Mesenteric fat pad (tissue), 1 donor: ENCODE data around the gene PSMC5. TPM values are rescaled to one million over a fixed set of nuclear protein-coding genes. Genes with fewer than 3 reads are reported as not detected.
"Not testable (repeated sequence)": the region's sequence is repeated elsewhere in the genome, so short reads cannot be mapped to it uniquely, and the experiment has no call there.

Experiments
- DNase-seq: peaks from one replicate; pipeline ENCODE4 v3.0.0-alpha.2; 2020; ENCODE audit warnings: low spot score
- total RNA-seq: library from RNA; stranded (reverse); fragmentation: NEBNext Ultra II Directional; extraction: Animal tissue kit (Norgen Biotek cat#: 25700); gene quantifications from one replicate; pipeline ENCODE4 v1.2.1, GENCODE V29; 2021
- donor health status: DM: yes; HTN: yes; CAD: no.

PSMC5 gene
- total RNA-seq, 1 donor from 2014 or later, result 115 TPM

DNA sequence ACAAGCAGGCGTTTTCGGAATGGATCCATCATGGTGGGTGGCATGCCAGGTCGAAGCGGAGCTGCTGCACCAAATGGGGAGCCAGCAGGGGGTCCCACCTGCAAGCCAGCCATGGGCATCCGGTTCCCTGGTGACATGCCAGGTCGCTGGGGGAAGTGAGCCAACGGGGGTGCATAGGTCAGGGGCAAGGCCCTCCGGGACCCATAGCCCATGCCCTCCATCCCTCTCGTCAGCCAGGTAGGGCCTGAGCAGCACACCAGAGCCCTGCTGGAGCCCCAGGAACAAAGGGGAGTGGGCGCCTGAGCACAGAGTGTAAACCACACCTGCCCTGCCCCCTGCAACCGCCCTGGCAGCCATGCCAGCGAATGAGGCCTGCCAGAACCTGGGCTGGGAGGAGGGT is 10.2 kb downstream of the PSMC5 start:
- DNase-seq, result no peak

DNA sequence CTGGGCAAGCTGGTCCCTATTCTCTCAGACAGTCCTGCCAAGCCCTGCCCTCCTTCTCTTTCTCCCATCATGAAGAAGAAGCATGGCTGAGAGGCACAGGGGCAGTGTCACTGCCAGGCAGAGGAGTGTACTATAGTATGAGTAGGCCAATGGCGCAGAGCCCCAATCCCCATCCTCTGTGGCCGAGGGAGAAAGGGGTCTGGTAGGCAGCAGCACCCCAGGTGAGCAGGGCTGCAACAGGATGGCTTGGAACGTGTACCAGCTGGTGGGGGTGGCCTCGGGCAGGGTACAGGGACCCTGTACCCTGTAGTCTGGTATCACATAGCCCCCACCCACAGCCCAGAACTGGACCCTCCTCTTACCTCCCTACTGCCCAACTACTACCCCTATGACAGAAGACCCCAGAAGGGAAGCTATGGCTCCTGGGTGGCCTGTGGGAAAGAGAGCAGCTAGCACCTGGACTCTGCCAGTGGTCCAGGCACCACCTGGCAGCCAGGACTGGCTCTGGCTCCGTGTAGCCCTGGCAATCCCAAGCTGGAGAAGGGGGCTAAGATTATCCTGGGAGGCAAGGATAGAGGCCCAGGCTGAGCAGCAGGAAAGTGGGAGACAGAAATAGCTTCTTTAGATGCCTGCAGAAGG is 10.8 kb downstream of the PSMC5 start:
- no peak for DNase-seq

DNA sequence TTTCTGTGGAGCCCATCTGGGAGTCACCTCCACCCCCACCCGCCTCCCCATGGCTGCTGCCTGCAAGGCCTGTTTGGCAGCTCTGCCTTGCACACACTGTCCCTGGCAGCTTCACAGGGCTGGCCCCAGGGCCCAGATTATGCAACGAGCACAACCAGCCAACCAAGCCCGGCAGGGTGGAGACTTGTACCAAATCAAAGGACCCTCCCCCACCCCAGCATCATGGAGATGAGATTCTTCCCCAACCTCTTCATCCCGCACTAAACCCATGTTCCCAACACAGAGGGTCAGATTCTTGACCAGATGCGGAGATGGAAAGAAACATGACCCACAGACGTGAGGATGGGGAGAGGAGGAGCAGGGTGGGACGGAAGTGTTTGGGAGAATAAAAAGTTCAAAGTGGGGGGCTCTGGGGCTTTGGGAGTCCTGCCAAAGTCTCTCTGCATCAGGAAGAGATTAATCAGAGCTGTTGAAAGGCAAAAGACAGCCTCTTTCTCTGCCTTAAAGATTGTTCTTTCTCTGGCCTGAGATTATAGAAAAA is 11.5 kb downstream of the PSMC5 start:
- peak; percentile 94 for DNase-seq

DNA sequence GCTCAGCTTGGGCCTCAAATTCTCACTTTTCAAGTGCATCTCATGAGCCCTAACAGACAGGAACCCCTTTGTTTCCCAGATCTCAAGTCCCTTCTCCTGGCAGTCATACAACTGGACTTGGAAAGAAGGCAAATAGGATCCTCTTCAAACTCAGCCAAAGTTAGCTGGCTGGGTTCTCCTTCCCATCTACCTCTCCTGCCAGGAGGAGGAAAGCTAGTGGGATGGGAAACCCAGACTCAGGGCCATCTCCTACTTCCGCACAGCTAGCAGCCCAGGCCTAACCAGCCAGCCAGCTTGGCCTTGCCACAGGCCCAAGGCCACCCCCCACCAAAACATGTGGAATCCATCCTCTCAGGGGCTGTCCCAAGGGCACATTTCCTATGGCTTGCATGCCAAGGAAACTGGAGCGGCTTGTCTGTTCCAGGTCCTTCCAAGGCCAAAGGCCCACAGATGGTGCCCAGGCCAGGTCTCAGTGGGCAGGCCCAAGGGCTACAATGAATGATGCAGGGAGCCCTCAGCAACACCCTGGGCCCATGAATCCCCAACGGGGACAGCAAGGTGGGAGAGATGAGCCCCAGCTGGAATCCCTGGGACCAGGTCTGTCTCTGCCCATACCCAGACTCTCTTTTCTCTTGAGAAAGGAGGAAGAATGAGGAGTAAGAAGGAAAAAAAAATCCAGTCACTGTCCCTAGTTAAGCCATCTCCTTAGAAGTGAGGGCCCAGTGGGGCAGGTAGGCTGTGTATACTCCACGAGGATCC is 13.5 kb downstream of the PSMC5 start:
- no peak for DNase-seq

DNA sequence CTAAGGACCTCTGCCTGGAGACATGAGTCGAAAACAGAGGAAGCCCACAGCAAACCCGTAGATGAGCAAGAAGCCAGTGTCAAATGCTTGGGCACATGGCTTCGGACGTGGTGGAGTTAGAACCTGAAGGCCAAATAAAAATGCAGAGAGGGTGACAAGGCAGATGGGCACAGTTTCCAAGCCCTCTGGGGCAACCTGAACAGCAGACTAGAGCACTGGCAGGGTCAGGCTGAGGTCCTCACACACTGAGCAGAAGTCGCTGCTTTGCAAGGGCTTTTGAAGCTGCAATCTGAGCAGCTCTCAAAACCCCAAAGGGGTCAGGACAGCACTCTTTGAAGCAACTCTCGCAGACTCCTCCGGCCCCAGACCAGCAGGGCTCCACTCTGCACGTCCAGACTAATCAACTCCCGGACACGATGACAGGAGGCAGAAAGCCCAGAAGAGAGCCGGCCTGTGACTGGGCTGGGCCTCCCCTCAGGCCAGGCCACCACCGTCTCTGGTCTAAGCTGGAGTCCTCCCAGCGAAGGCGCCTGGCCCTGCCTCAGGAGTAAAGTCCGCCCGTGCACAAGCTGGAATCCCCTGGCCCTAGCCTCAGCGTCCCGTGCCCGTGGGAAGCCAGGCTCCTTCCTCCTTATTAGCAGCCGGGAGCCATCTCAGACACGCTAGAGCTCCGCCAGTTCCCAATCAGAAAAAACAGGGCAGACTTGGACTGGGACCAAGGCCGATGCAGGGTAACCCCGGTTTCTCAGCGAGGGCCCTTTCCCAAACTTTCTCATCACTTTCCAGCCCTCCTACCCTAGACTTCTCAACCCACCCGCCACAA is 14.3 kb downstream of the PSMC5 start:
- DNase-seq, result peak; percentile 92

DNA sequence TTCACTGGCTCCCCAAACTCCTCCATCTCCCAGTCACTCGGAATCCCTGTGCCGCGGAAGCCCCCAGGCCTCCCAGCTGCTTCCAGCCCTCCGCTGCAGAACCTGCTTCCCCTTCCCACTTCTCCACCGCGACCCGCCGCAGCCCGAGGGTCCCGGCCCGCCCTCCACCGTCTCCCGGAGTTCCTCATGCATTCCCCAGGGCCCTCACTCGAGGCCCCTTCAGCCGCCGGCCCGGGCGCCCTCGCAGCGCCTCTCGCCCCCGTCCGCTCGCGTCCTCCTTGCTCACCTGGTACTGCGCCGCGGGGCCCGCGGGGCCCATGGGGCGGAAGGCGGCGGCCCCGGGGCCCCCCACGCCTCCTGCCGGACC is 14.9 kb downstream of the PSMC5 start:
- no peak for DNase-seq

DNA sequence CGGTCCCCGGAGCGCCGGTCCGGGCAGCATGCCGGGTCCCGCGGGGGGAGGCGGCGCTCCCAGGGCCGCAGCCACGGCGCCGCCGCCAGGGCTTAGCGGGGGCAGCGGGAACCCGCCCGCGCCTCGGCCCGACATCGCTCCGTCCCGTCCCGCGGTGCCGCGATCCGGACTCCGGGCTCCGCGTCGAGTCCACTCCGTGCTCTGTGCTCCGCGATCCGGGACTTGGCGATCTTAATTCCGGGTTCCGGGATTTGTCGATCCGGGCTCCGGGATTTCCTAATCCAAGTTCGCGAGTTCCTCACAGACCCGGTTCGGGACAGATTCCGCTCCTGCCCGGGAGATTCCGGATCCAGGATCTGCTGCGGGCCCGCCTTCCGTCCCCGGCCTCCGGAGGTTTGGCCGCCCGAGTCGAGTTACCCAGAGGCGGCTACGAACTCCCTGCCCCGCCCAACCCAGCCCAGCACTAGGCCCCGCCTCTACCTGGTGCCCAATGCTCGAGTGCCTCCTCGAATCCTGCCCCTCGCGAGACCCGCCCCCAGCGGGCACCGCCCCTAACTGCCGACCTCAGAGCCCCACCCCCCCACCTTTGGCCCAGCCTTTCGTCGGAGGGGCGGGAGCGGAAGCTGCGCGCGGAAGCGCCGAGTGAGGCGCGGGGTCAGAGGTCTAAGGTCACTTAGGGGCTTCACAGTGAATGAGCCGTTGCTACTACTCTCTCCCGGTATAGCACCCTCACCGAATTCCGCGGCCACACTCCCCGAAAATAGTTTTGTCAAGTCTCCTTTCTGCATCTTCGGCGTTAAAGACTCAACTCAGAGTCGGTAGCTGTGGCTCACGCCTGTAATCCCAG is 15.5 kb downstream of the PSMC5 start, which contains the start of gene SMARCD2:
TSS of gene SMARCD2 (minus strand) at position 146 of the 847 bp plus-strand sequence. CDS start at position 135, 11 bp downstream.
- DNase-seq, result peak; percentile 99

DNA sequence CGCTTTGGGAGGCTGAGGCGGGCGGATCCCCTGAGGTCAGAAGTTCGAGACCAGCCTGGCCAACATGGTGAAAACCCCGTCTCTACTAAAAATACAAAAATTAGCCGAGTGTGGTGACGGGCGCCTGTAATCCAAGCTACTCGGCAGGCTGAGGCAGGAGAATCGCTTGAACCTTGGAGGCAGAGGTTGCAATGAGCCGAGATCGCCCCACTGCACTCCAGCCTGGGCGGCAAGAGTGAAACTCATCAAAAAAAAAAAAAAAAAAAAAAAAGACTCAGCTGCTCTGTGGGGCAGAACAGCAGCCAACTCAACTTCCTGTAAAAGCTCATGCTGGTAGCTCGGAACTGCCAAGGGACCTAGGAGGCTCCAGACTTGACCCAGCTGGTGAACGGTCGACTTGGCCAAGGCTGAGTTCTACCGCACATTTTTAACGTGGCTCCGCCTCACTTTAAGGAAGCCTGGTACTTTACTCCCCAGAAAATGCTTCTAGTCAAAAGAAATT is 16.2 kb downstream of the PSMC5 start:
- not testable (repeated sequence) for DNase-seq

DNA sequence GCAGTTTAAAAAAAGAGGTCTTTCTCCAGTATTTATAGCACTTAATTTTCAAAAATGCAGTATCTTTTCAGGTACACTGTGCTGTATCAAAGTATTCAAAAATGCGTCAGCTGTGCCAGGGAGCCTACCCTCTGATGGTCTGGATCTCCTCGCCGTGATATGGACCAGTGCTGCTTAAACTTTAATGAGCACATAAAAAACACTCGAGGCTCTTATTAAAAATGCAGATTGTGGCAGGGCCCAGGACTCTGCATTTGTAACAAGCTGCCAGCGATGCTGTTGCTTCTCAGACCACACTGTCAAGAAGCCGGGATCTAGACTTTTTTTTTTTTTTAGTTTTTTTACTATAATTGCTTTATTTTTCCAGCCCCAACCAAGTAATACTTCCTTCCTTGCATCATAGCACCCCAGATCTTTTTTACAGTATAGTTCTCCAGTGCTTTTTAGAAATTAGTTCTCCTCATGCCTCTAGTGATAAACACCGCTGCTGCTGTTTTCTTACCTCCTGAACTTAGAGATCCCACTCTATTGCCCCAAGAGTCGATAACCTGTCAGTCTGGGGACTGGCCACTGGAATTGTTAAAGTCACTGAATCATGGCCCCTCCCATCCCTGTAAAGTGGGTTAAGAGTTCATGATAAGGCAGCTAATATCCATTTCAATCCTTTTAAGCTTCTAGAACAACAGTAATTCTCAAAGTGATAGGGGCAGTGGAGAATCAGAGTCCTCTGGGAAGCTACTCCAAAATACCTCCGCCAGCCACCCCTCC is 16.9 kb downstream of the PSMC5 start:
- DNase-seq, result no peak

DNA sequence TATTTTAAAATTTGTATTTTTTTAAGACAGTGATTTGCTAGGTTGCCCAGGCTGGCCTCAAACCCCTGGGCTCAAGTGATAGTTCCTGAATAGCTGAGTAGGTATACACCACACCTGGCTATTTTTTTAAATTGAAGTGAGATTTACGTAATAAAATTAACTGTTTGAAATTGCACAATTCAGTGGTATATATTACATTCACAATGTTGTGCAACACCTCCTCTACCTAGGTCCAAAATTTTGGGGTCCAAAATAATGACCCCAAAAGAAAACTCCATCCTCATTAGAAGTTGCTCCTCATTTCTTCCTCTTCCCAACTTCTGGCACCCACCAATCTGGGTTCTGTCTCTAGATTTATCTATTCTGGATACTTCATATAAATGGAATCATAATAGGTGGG is 18.3 kb downstream of the PSMC5 start:
- DNase-seq, result no peak

DNA sequence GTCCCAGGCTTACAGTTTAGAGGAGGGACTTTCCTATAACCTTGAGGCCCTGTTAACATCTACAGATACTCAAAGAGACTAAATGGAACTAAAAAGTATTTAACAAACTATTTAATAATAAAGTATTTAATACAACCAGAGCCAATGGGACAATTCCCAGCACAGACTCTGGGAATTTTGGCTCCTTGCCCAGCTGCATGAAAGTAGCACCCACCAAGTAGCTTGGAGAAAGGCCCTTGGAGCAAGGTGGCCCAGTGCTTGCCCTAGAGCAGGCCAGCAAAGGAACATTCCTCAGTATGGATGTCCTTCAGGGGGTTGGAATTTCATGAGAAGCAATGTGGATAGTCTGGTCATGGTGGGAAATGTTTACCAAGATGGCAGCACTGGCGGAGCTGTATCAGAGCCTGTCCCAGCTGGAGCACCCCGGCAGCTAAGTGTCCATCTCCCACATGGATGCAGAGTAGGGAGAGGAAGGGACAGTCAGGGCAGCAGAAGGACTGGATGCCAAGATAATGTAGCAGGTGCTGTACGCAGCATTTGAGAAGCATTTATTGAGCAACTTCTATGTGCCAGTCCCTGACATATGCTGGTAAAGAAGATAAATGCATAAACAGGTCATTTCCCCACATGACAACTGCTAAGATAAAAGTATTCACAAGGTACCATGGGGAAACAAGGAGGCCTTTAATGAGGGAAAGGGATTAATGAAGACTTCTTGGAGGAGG is 20.5 kb downstream of the PSMC5 start:
- DNase-seq, result no peak

DNA sequence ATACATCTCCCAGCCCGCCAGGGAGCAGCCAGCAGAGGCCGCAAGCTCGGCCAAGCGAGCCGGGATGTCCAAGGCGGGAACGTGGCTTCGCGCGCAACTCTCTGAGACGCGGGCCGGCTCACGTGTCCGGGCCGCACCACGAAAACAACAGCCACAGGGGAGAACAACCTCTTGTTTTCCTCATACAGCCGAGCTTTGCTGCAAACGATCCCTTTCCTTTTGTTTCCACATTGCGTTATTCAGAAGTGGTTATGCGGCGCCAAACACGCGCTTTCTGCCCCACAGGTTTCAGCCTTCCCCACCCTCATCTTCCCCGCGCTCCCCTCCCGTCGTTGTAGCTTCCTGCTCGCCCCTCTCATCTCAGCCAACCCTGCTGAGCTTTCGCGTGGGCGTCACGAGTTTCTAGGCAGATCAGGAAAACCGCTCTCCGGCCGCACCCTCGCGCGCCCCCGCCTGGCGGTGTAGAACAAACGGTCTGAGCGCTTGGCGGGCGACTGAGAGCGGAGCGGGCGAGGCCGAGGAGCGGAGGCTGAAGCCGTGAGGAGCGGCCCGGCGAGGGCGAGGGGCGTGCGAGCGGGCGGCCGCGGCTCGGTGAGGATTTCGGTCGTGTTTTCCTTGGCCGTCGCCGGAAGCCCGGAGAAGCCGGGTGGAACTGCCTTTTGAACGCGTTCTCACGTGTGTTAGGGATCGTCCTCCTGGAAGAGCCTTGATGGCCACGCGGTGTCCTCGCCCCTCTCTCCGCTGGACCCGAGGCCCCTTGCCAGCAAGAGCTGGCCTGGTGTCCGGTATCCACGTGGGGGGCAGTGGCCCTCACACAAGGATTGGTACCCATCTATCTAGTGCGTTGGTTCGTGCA is 21.8 kb downstream of the PSMC5 start:
- peak; percentile 98 for DNase-seq

DNA sequence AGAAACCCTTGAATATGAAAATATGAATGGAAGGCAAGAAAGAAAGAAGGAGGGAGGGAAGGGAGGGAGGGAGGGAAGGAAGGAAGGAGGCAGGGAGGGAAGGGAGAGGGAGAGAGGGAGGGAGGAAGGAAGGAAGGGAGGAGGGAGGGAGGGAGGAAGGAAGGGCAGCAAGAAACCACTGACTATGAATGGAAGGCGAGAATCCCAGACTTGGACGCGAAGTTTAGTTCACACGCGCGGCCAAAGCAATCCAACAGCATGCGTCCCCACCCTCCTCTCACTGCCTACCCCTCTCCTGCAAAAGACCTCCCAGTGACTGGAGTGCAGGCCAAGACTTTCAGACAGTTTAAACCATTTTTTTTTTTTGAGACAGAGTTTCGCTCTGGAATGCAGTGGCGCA is 23.2 kb downstream of the PSMC5 start:
- DNase-seq, result no peak

DNA sequence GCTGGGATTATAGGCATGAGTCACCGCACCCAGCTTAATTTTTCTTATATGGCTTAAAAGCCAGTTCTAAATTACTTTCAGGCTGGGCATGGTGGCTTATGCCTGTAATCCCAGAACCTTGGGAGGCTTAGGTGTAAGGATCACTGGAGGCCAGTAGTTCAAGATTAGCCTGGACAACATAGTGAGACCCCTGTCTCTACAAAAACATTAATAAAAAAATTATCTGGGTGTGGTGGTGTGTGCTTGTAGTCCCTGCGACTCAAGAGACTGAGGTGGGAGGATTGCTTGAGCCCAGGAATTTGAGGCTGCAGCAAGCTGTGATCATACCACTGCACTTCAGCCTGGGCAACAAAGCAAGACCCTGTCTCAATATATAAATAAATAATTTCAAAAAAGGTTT is 26.0 kb downstream of the PSMC5 start:
- no peak for DNase-seq

DNA sequence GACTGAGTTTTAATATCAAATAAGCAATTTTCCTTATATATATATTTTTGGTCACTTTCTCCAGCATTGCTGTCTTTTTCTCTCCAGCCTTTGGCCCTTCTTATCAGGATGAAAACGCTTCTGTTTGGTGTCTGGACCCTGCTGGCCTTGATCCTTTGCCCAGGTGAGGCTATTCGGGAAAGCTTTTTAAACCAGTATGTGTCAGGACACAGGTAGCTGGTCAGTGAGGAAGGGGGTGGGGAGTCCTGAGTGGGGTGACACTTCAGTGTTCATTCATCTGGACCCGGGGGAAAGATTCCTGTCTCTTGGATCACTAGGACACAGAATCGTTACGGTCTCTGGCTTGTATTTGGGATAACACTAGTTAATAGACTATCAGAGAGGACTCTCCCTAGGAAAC is 27.5 kb downstream of the PSMC5 start:
- no peak for DNase-seq

DNA sequence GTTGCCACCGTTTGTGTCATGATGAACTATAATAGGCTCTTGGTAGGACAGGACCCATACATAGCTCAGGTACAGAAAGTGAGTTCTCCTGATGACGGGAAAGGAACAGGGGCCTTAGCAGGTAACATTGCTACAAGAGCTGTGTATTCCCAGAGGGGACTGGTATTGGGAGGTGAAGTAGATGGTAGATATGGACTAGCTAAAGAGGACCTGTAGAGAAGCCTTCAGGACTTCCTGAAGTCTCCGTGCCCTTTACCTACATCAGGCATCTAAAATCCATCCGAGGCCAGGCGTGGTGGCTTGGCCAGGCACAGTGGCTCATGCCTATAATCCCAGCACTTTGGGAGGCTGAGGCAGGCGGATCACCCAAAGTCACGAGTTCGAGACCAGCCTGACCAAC is 28.0 kb downstream of the PSMC5 start:
- DNase-seq, result no peak

DNA sequence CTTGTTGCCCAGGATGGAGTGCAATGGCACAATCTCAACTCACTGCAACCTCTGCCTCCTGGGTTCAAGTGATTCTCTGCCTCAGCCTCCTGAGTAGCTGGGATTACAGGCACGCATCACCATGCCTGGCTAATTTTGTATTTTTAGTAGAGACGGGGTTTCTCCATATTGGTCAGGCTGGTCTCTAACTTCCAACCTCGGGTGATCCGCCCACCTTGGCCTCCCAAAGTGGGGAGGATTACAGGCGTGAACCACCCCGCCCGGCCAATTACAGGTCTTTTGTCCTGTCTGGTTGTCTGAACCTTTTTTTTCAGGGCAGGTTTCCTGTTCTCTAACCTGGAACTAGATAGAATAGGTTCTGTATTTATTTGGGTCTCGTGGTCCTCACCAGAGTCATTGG is 29.2 kb downstream of the PSMC5 start:
- not testable (repeated sequence) for DNase-seq

DNA sequence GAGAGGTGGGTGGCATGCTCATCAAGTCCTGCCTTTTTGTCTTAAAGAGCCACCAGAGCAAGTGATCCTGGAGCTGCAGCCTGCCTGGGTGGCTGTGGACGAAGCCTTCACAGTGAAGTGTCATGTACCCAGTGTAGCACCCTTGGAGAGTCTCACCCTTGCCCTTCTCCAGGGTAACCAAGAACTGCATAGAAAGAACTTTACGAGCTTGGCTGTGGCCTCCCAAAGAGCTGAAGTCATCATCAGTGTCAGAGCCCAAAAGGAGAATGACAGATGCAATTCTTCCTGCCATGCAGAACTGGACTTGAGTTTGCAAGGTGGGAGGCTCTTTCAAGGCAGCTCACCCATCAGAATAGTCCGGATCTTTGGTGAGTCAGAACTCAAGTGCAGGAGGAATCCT is 32.0 kb downstream of the PSMC5 start:
- DNase-seq, result no peak
